Peyer's patch (tissue), 4 donors: ENCODE results near the gene KRT26. TPM values are rescaled to one million over a fixed set of nuclear protein-coding genes. Genes with fewer than 3 reads are reported as not detected.

Source experiments
- DNase-seq, 3 donors: peaks; one replicate each; pipeline ENCODE4 v3.0.0-alpha.2; 2017 to 2019
- H3K27ac ChIP-seq, 4 donors: fragments of 200-600 bp; sonication (generic); one replicate each; pipeline ENCODE4 v1.5.1; 2016 to 2019
- H3K27me3 ChIP-seq, 2 donors: fragments of 200-600 bp; sonication (generic); one replicate each; pipeline ENCODE4 v1.5.1; 2019
- H3K36me3 ChIP-seq, 3 donors: fragments of 200-600 bp; sonication (generic); one replicate each; pipeline ENCODE4 v1.5.1; 2016 to 2019
- H3K4me1 ChIP-seq, 4 donors: fragments of 200-600 bp; sonication (generic); one replicate each; pipeline ENCODE4 v1.5.1; 2016 to 2019
- H3K4me3 ChIP-seq, 4 donors: fragments of 200-600 bp; sonication (generic); 1 replicate in 3 of 4; 2 replicates in 1 of 4; pipeline ENCODE4 v1.5.1; 2016 to 2019; ENCODE audit warnings: mild to moderate bottlenecking in 1 of 4
- H3K9me3 ChIP-seq, 4 donors: fragments of 200-600 bp; sonication (generic); one replicate each; pipeline ENCODE4 v1.5.1; 2016 to 2019; ENCODE audit warnings: mild to moderate bottlenecking in 1 of 4
- CTCF ChIP-seq, 6 experiments: fragments of 450-650 bp in 4 of 6; fragments of 200-600 bp in 2 of 6; sonication (generic) in 1 of 6; IDR thresholded peaks; one replicate each; pipeline ENCODE4 v1.5.1; 2017 to 2019; ENCODE audit warnings: antibody characterized with exemption in 6 of 6, mild to moderate bottlenecking in 3 of 6, moderate library complexity in 1 of 6
- POLR2A ChIP-seq, 2 donors: fragments of 450-650 bp; IDR thresholded peaks; one replicate each; pipeline ENCODE4 v1.5.1; 2017; ENCODE audit warnings: antibody characterized with exemption in 2 of 2, mild to moderate bottlenecking in 2 of 2, moderate library complexity in 2 of 2
- total RNA-seq, 4 donors: library from RNA; depleted of rRNA; stranded (reverse); fragments of >200 nt; gene quantifications; one replicate each; pipeline ENCODE4 v1.1.0, GENCODE V29; 2016

Gene KRT26
- total RNA-seq, 4 donors from 2014 or later, result not detected

DNA sequence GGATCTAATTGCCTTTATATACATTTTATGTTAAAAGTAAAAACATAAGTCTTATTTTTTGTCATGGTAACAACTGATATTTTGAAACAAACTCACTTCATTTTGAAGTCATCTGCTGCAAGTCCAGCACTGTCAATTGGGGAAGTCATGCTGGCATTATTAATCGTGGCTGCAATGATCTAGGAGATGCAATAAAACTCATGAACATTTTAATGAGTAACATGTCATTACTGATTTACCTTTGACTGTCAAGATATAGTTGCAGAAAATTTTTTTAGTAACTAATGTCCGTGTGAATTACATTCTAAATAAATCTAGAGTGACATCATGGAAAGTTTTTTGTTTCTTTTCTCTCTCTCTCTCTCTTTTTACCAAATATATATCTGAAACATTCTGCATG, 51.1 kb downstream of the KRT26 start:
- Histone ChIP-seq H3K4me3 (no peak overlapping the region), H3K9me3 (no peaks in the 10 kb centered on the region), H3K27me3 (no peaks in the 10 kb centered on the region), H3K36me3 (no peaks in the 10 kb centered on the region), H3K27ac (no peak overlapping the region), H3K4me1 (no peaks in the 10 kb centered on the region)
- no peak for DNase-seq
- TF ChIP-seq POLR2A (IDR thresholded peaks at IDR 0.05) (no peak), CTCF (IDR thresholded peaks at IDR 0.05) (no peak)

DNA sequence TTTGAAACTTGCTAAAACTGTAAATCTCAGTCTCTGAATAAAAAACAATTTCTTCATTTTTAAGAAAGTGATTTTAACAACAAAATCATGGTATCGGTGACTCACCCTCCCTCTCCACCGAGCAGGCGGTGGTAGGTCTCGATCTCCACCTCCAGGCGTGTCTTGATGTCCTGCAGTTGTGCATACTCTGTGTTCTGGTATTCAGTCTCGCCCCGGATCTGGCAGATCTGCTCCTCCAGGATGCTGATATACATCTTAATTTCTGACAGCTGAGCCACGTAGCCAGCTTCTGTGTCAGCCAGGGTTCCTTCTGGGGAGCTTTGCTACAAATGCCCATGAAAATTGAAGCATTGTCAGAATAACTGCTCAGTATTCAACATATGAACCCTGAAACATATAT, 53.1 kb downstream of the KRT26 start:
- Histone ChIP-seq H3K4me1 (no peaks in the 10 kb centered on the region), H3K4me3 (no peak overlapping the region), H3K36me3 (no peaks in the 10 kb centered on the region), H3K27ac (no peak overlapping the region), H3K9me3 (no peaks in the 10 kb centered on the region), H3K27me3 (no peaks in the 10 kb centered on the region)
- no peak for DNase-seq
- TF ChIP-seq CTCF (IDR thresholded peaks at IDR 0.05) (no peak), POLR2A (IDR thresholded peaks at IDR 0.05) (no peak)

DNA sequence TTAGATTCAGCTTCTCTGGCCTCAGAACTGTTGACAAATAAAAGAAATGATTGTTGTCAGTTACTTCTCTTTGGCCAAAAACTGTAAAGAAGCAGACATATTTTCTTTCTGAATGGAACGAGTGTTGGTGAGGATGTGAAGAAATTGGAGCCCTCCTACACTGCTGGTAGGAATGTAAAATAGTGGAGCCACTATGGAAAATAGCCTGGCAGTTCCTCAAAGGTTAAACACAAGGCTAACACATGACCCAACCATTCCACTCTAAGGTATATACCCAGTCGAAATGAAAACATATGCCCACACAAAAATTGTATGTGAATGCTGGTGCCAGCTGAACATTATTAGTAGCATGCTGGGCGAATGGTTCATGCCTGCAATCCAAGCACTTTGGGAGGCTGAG, 54.2 kb downstream of the KRT26 start:
- no peak overlapping the region for H3K4me3 ChIP-seq
- DNase-seq, result no peak
- H3K27me3 ChIP-seq, result no peaks in the 10 kb centered on the region
- no peaks in the 10 kb centered on the region for H3K4me1 ChIP-seq
- H3K36me3 ChIP-seq, result no peaks in the 10 kb centered on the region
- TF ChIP-seq CTCF (IDR thresholded peaks at IDR 0.05) (no peak), POLR2A (IDR thresholded peaks at IDR 0.05) (no peak)
- no peak overlapping the region for H3K27ac ChIP-seq
- H3K9me3 ChIP-seq, result no peaks in the 10 kb centered on the region

Other genes with a start within 250 kb of the KRT26 start
- 10 to 100 TPM in 1 of 4 donors, 1 to 10 TPM in 1, not detected in 2; 3.1 to 22.3 TPM for gene CCR7, start 206.7 kb downstream of the KRT26 start, total RNA-seq
- gene SMARCE1, start 124.4 kb downstream of the KRT26 start, total RNA-seq, result 100 to 1,000 TPM in 1 of 4 donors, 10 to 100 TPM in 3; 46.7 to 133 (median 71.6) TPM
- gene KRT222, start 107.0 kb downstream of the KRT26 start, total RNA-seq, result 1 to 10 TPM in 2 of 4 donors, under 1 TPM in 1, not detected in 1; 0.95 to 1.8 (median 1.6) TPM
- 1 to 10 TPM in 2 of 4 donors, not detected in 2; 1.0 to 8.3 TPM for gene KRT24, start 68.4 kb downstream of the KRT26 start, total RNA-seq
- gene KRT25, start 16.9 kb downstream of the KRT26 start, total RNA-seq, result not detected
- not detected for gene KRT27, start 10.3 kb upstream of the KRT26 start, total RNA-seq
- under 1 TPM in 1 of 4 donors, not detected in 3; 0.88 TPM for gene KRT28, start 27.8 kb upstream of the KRT26 start, total RNA-seq
- 10 to 100 TPM in 2 of 4 donors, 1 to 10 TPM in 2; 5.1 to 19.0 (median 8.1) TPM for gene KRT10, start 50.4 kb upstream of the KRT26 start, total RNA-seq
- gene KRT12, start 95.0 kb upstream of the KRT26 start, total RNA-seq, result 10 to 100 TPM in 1 of 4 donors, 1 to 10 TPM in 2, not detected in 1; 4.9 to 18.2 (median 9.1) TPM
- gene KRT20, start 113.0 kb upstream of the KRT26 start, total RNA-seq, result 100 to 1,000 TPM; 111 to 978 (median 820) TPM
- 1 to 10 TPM in 2 of 4 donors, not detected in 2; 1.1 to 2.5 TPM for gene KRT23, start 165.4 kb upstream of the KRT26 start, total RNA-seq
- not detected for gene KRT39, start 194.7 kb upstream of the KRT26 start, total RNA-seq
- 1 to 10 TPM in 1 of 4 donors, under 1 TPM in 2, not detected in 1; 0.88 to 1.0 (median 0.94) TPM for gene KRT40, start 212.1 kb upstream of the KRT26 start, total RNA-seq
- not detected for gene KRTAP3-3, start 222.0 kb upstream of the KRT26 start, total RNA-seq
- gene KRTAP3-2, start 227.7 kb upstream of the KRT26 start, total RNA-seq, result not detected
- gene KRTAP3-1, start 236.9 kb upstream of the KRT26 start, total RNA-seq, result not detected